ENCODE data around the gene CDKAL1. TPM values are rescaled to one million over a fixed set of nuclear protein-coding genes. Genes with fewer than 3 reads are reported as not detected.

CDKAL1 gene
- polyA plus RNA-seq, 2 of the 4 experiments (the other 2 are of a cell fraction) = 4.7 to 8.3 TPM

DNA sequence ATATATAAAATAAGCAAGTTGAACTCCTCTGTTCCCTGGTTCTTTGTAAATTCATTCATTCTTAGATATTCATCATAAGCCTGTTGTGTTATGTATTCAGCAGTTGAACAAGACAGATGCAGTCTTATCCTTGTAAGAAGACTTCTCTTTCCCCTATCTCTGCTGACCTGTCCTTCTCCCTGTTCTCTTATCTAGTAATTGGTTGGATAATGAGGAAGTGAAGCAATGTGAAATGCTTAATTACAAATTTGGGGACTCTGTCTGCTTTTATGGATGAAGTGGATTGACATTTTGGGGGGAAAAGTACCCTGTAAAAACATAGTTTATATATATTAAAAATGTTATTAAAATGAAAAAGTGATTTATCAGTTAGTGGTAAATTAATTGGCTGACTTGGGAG, 37.0 kb downstream of the CDKAL1 start:
- TF ChIP-seq CTCF (IDR thresholded peaks at IDR 0.05) (no peak), NFE2L2 (conservative IDR thresholded peaks at IDR 0.05; ENCODE audit: low read length) (no peak), ZC3H11A (IDR thresholded peaks at IDR 0.05) (no peak), SMC3 (IDR thresholded peaks at IDR 0.05) (no peak), E2F6 (IDR thresholded peaks at IDR 0.05; ENCODE audit: borderline replicate concordance, low read depth) (no peak), BCL3 (IDR thresholded peaks at IDR 0.05) (no peak), CBX2 (IDR thresholded peaks at IDR 0.05; ENCODE audit: borderline replicate concordance, low read depth) (no peak), HEYL (CRISPR knock-in tag; IDR thresholded peaks at IDR 0.05) (no peak), RCOR1 (IDR thresholded peaks at IDR 0.05; ENCODE audit: low read depth, low read length) (no peak), RAD21 (conservative IDR thresholded peaks at IDR 0.05 in 1 of 2, IDR thresholded peaks at IDR 0.05 in 1 of 2) (no peak), NPAS2 (CRISPR knock-in tag; IDR thresholded peaks at IDR 0.05; ENCODE audit: borderline replicate concordance) (no peak), HMGXB4 (CRISPR knock-in tag; IDR thresholded peaks at IDR 0.05; ENCODE audit: borderline replicate concordance) (no peak), ESRRA (IDR thresholded peaks at IDR 0.05; ENCODE audit: borderline replicate concordance, low read length) (no peak)
- TF ChIP-seq, protein P1, sequence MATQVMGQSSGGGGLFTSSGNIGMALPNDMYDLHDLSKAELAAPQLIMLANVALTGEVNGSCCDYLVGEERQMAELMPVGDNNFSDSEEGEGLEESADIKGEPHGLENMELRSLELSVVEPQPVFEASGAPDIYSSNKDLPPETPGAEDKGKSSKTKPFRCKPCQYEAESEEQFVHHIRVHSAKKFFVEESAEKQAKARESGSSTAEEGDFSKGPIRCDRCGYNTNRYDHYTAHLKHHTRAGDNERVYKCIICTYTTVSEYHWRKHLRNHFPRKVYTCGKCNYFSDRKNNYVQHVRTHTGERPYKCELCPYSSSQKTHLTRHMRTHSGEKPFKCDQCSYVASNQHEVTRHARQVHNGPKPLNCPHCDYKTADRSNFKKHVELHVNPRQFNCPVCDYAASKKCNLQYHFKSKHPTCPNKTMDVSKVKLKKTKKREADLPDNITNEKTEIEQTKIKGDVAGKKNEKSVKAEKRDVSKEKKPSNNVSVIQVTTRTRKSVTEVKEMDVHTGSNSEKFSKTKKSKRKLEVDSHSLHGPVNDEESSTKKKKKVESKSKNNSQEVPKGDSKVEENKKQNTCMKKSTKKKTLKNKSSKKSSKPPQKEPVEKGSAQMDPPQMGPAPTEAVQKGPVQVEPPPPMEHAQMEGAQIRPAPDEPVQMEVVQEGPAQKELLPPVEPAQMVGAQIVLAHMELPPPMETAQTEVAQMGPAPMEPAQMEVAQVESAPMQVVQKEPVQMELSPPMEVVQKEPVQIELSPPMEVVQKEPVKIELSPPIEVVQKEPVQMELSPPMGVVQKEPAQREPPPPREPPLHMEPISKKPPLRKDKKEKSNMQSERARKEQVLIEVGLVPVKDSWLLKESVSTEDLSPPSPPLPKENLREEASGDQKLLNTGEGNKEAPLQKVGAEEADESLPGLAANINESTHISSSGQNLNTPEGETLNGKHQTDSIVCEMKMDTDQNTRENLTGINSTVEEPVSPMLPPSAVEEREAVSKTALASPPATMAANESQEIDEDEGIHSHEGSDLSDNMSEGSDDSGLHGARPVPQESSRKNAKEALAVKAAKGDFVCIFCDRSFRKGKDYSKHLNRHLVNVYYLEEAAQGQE (IDR thresholded peaks at IDR 0.05) = no peak
- FAIRE-seq (no peak), DNase-seq (ENCODE audit: low read depth in 1 of 2, low spot score in 1 of 2) (no peak), ATAC-seq (no peak)
- no peak overlapping the region for H3K27ac ChIP-seq
- no peak overlapping the region for H3K4me2 ChIP-seq
- H3K4me3 ChIP-seq = no peak overlapping the region
- ChIA-PET POLR2A (no interaction called here), CTCF (no interaction called here)
- peaks cover 17% of the 10 kb centered on the region for H3K4me1 ChIP-seq
- H3K9me3 ChIP-seq = no peaks in the 10 kb centered on the region

GRCh38 chr6:20572288-20572687, 38.0 kb downstream of the CDKAL1 start:
- H3K4me1 ChIP-seq = peaks cover 17% of the 10 kb centered on the region
- no peak overlapping the region for H3K4me3 ChIP-seq
- no peak overlapping the region for H3K27ac ChIP-seq
- FAIRE-seq = no peak
- no peak for ATAC-seq
- DNase-seq (ENCODE audit: low read depth in 1 of 2, low spot score in 1 of 2) = no peak
- POLR2A ChIA-PET = interaction anchor here (0.5 kb wide), 1 partner anchor 176 kb away, joined by 5 read pairs; no protein-coding TSS in a partner anchor
- H3K9me3 ChIP-seq = no peaks in the 10 kb centered on the region
- H3K4me2 ChIP-seq = no peak overlapping the region
- WGBS (ENCODE audit: missing lambda C conversion rate) = 57% methylated on average over 2 of the region's 2 CpGs
- CTCF ChIA-PET = no interaction called here
- TF ChIP-seq RARB (CRISPR knock-in tag; IDR thresholded peaks at IDR 0.05) (no peak), SREBF2 (IDR thresholded peaks at IDR 0.05) (no peak), BCL3 (IDR thresholded peaks at IDR 0.05) (no peak), CTCF (IDR thresholded peaks at IDR 0.05) (no peak), KDM5A (IDR thresholded peaks at IDR 0.05) (no peak), PBX3 (IDR thresholded peaks at IDR 0.05) (no peak), NPAS2 (CRISPR knock-in tag; IDR thresholded peaks at IDR 0.05; ENCODE audit: borderline replicate concordance) (no peak), JUN (IDR thresholded peaks at IDR 0.05) (no peak)
- TF ChIP-seq, protein P2, sequence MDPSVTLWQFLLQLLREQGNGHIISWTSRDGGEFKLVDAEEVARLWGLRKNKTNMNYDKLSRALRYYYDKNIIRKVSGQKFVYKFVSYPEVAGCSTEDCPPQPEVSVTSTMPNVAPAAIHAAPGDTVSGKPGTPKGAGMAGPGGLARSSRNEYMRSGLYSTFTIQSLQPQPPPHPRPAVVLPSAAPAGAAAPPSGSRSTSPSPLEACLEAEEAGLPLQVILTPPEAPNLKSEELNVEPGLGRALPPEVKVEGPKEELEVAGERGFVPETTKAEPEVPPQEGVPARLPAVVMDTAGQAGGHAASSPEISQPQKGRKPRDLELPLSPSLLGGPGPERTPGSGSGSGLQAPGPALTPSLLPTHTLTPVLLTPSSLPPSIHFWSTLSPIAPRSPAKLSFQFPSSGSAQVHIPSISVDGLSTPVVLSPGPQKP (IDR thresholded peaks at IDR 0.05; ENCODE audit: low read depth, low read length) = no peak
